ENCODE results near the gene SPON1. TPM values are rescaled to one million over a fixed set of nuclear protein-coding genes. Genes with fewer than 3 reads are reported as not detected.

Gene SPON1
- total and polyA plus RNA-seq, 4 donors = 0.72 to 4.9 (median 1.2) TPM

GRCh38 chr11:14299921-14300320 is 337.4 kb downstream of the SPON1 start:
- no peak overlapping the region for H3K4me3 ChIP-seq (ENCODE audit: low read depth in 1 of 3, low read length in 3 of 3)

More at GRCh38 chr11:14299921-14300320, 337.4 kb downstream of the SPON1 start:
- TF ChIP-seq, protein P1, sequence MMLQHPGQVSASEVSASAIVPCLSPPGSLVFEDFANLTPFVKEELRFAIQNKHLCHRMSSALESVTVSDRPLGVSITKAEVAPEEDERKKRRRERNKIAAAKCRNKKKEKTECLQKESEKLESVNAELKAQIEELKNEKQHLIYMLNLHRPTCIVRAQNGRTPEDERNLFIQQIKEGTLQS (IDR thresholded peaks at IDR 0.05) = no peak
- TF ChIP-seq REST (IDR thresholded peaks at IDR 0.05) (no peak), FOXA2 (IDR thresholded peaks at IDR 0.05) (no peak), RXRA (IDR thresholded peaks at IDR 0.05) (no peak), TAF1 (conservative IDR thresholded peaks at IDR 0.05) (no peak), JUND (IDR thresholded peaks at IDR 0.05) (no peak), CTCF (IDR thresholded peaks at IDR 0.05; ENCODE audit: low read depth, low read length, missing input control) (no peak), FOXA1 (IDR thresholded peaks at IDR 0.05) (no peak), HNF4G (IDR thresholded peaks at IDR 0.05) (no peak), YY1 (IDR thresholded peaks at IDR 0.05) (no peak), RAD21 (IDR thresholded peaks at IDR 0.05) (no peak), SP1 (IDR thresholded peaks at IDR 0.05) (no peak), ZBTB33 (IDR thresholded peaks at IDR 0.05) (no peak), GABPA (IDR thresholded peaks at IDR 0.05 in 1 of 2, conservative IDR thresholded peaks at IDR 0.05 in 1 of 2) (no peak), HNF4A (conservative IDR thresholded peaks at IDR 0.05) (no peak), NR2F2 (IDR thresholded peaks at IDR 0.05) (no peak)
- TF ChIP-seq, protein P2, sequence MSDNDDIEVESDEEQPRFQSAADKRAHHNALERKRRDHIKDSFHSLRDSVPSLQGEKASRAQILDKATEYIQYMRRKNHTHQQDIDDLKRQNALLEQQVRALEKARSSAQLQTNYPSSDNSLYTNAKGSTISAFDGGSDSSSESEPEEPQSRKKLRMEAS (IDR thresholded peaks at IDR 0.05) = no peak
- no peaks in the 10 kb centered on the region for H3K36me3 ChIP-seq (ENCODE audit: control insufficient read depth in 4 of 4, insufficient read depth in 3 of 4, low read depth in 1 of 4, low read length in 3 of 4)
- no peak overlapping the region for H3K9ac ChIP-seq (ENCODE audit: low read depth in 1 of 2, low read length in 2 of 2)
- DNase-seq (ENCODE audit: low spot score) = no peak
- whole genome bisulfite sequencing = 86% methylated on average over 1 of the region's 1 CpG
- H3K9me3 ChIP-seq (ENCODE audit: control insufficient read depth in 4 of 4, low read length in 3 of 4) = no peaks in the 10 kb centered on the region
- H3K4me1 ChIP-seq (ENCODE audit: control insufficient read depth in 4 of 4, insufficient read depth in 4 of 4, low read length in 3 of 4) = peaks cover 0 to 8% (median 4%) of the 10 kb centered on the region in 4 donors
- no peaks in the 10 kb centered on the region for H3K27me3 ChIP-seq (ENCODE audit: control insufficient read depth in 4 of 4, insufficient read depth in 4 of 4, low read length in 3 of 4)
- no peak overlapping the region for H3K27ac ChIP-seq (ENCODE audit: low read depth in 1 of 2, low read length in 2 of 2)
